Breast epithelium (tissue), 3 donors: ENCODE measurements around the gene PANK3.

Source experiments
- CTCF ChIP-seq, 3 donors: fragments of 450-650 bp; IDR thresholded peaks; one replicate each; pipeline ENCODE4 v1.5.1; 2016 to 2017; ENCODE audit warnings: antibody characterized with exemption in 3 of 3, mild to moderate bottlenecking in 3 of 3, moderate library complexity in 3 of 3
- POLR2A ChIP-seq: fragments of 450-650 bp; IDR thresholded peaks from one replicate; pipeline ENCODE4 v1.6.1; 2016; ENCODE audit warnings: antibody characterized with exemption, mild to moderate bottlenecking, moderate library complexity

GRCh38 chr5:168611165-168611564 is 32.0 kb upstream of the PANK3 start:
- TF ChIP-seq CTCF (IDR thresholded peaks at IDR 0.05) = no peak
- no peak for TF ChIP-seq POLR2A
